IPS-18c (cell line): ENCODE data around the gene HTRA1.

ENCODE experiments used
- H3K4me3 ChIP-seq: 2 replicates; pipeline ENCODE4 v1.7.0; 2013; ENCODE audit warnings: low read depth, mild to moderate bottlenecking, low read length, moderate library complexity; ENCODE audit not compliant: insufficient read depth
- H3K9me3 ChIP-seq: one replicate; pipeline ENCODE4 v1.6.1; 2013; ENCODE audit warnings: mild to moderate bottlenecking, low read length, moderate library complexity; ENCODE audit not compliant: control insufficient read depth, insufficient read depth

The HTRA1 gene

DNA sequence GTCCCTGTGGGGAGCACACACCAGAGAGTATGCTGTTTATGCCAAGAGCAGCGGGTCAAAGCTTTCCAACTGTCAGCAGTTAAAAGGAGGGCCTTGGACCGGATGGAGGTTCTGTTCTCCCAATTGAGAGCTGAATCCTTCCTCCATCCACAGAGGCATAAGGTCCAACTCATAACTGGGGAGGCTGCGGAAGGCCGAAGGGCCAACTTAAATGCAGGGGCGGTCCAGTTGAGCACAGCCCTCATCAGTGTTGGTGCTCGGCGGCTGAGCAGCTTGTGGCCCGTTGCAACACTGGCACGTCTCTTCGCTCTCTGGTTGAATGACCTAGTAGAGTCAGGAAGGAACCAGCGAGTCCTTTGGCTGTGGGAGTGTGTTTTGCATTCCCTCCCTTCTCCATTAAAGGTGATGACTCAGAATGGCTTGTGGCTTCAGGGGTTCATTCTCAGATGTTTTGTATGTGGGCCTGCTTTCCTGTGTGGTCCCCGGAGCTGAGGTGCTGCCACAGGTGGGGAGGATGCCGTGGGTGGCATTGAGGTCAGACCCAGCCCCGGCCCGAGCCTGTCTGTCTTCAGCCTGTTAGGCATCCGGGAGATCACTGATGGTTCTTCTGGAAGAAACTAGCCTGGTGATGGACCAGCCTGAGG, 54.4 kb downstream of the HTRA1 start:
- no peaks in the 10 kb centered on the region for H3K9me3 ChIP-seq
- no peak overlapping the region for H3K4me3 ChIP-seq

- H3K9me3 ChIP-seq: no peaks in the 10 kb centered on the region
- H3K4me3 ChIP-seq: no peak overlapping the region
These were observed 55.4 kb downstream of the HTRA1 start for GRCh38 chr10:122516734-122517133.

DNA sequence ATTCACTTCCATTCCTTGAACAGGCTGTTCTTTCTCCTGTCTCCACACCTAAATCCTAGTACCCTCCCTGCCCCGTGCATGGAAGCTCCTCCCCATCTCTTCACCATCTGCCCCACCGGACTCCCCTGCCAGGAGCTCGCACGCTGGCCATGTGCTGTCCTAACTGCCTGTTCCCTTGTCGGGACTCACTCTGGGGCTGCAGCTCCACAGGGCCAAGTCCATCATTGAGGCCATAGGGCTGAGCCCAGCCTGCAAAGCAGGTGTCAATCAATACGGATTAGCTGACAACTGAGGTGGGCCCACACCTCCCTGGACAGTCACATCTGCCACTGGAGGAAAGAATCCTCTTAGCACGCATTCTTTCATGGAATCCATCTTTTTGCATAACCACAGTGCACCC, 57.8 kb downstream of the HTRA1 start:
- H3K4me3 ChIP-seq: no peak overlapping the region
- H3K9me3 ChIP-seq: no peaks in the 10 kb centered on the region

DNA sequence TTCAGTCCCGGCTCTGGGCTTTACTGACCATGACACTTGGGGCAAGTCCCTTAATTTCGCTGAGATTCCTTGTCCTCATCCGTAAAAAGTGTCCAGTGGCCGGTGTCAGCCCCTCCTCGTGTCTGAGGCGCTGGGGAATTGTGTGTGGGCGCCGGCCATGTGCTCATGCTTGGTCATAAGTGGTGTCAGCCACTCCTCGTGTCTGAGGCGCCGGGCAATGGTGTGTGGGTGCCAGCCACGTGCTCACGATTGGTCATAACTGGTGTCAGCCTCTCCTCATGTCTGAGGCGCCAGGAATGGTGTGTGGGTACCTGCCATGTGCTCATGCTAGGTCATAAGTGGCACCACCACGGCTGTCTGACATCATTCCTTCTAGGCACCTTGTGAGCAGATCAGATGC, 58.5 kb downstream of the HTRA1 start:
- H3K4me3 ChIP-seq: no peak overlapping the region
- no peaks in the 10 kb centered on the region for H3K9me3 ChIP-seq

DNA sequence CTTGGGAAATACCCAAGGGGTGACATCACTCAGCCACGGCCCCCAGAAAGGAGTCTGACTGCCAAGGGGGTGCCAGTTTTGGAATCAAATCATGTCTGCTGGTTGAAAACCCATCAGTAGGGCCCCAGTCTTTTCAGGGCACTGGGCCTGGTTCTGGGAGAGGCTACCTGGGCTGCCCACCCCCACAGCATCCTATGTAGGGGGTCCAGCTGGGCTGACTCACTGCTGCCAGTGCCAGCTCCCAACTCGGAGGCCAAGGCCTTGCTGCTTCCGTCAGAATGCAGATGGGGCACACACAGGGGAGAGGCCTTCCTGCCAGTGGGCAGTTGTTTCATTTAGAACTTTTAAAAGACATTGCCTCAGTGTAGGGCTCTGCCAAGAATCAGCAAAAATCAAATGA, 59.7 kb downstream of the HTRA1 start:
- H3K9me3 ChIP-seq: no peaks in the 10 kb centered on the region
- H3K4me3 ChIP-seq: no peak overlapping the region

DNA sequence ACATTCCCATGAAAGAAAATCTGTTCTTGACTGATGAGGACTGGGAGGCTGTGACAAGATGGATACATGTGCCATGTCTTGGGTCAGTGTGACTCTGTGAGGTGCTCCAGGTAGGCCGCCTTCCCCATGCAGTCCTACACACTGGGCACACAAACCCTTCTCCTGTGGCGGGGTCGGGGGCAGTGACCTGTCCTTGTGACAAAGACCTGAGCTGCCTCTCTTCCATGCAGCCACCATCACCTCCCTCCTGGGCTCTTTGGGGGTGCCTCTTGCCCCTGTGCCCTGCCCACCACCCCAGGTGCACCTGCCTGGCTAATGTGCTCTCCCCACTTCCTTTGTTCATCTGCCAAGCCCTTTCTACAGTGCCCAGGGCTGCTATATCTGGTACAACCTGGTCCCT, 63.5 kb downstream of the HTRA1 start:
- no peaks in the 10 kb centered on the region for H3K9me3 ChIP-seq
- H3K4me3 ChIP-seq: no peak overlapping the region

- Histone ChIP-seq H3K9me3 (no peaks in the 10 kb centered on the region), H3K4me3 (no peak overlapping the region)
These were observed 64.4 kb downstream of the HTRA1 start for GRCh38 chr10:122525788-122526187.

DNA sequence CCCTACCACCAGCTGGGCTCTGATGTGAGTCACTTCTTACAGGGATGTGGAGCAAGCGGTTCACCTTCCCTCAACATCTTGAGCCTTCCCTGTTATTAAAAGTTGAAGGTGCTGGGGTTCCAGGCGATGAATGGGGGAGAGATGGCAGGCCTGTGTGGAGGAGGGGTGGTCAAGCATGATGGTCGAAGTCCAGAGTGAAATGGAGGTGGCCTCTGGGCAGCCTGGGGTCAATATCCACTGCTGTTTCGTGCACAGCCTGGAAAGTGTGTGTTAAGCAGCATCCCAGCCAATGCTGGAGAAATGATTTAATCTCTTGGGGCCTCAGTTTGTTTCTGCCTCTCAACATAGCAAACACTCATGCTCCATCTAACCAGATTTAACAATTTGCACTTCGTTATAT, 65.5 kb downstream of the HTRA1 start:
- H3K9me3 ChIP-seq: no peaks in the 10 kb centered on the region
- H3K4me3 ChIP-seq: no peak overlapping the region

GRCh38 chr10:122530177-122530576, 68.8 kb downstream of the HTRA1 start:
- Histone ChIP-seq H3K4me3 (no peak overlapping the region), H3K9me3 (no peaks in the 10 kb centered on the region)

- Histone ChIP-seq H3K9me3 (no peaks in the 10 kb centered on the region), H3K4me3 (no peak overlapping the region; the same call in 1 of the 2 replicates)
These were observed 69.9 kb downstream of the HTRA1 start for GRCh38 chr10:122531261-122531660.

DNA sequence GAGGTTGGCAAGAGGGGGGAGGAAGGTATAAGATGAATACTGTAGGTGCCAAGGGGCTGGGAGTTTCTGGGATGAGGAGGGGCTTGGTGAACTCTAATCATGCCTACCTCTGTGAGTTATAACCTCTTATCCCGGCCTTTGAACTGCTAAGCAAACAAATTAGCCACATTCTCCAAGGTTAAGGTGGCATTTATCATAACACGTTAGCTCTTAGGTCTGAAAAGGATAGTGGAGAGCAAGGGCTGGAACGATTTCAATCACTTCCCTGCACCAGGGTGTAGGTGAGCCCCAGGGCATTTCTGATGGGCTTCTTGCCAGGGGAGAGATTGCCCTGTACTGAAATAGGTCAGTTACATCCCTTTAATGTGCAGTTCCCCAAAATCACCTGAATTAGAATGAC, 70.6 kb downstream of the HTRA1 start:
- no peak overlapping the region for H3K4me3 ChIP-seq
- no peaks in the 10 kb centered on the region for H3K9me3 ChIP-seq

GRCh38 chr10:122532601-122533296, 71.4 kb downstream of the HTRA1 start:
- no peak overlapping the region for H3K4me3 ChIP-seq
- H3K9me3 ChIP-seq: peaks cover 3% of the 10 kb centered on the region

GRCh38 chr10:122537545-122537944, 76.2 kb downstream of the HTRA1 start:
- H3K9me3 ChIP-seq: peaks cover 3% of the 10 kb centered on the region
- H3K4me3 ChIP-seq: no peak overlapping the region

DNA sequence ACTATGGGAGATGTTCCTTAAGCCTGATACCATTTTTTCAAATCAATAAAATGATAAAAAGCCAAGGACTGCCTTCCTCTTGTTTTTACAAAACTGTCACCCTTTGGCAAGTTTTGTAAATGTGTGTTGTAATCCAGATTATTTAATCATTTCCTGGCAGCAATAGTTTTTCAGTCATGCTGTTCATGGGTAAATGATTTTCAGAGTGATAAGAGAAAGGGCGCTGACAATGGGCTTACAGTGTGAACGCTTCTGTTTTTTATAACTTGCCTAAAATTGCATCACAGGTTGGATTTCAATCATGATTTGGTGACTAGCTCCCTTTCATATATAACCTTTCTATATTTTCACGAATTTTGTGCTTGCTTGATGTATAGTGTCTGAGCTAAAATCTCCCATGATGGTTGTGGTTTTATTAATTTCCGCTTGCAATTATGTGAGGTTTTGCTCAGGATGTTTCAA, 80.2 kb downstream of the HTRA1 start:
- H3K4me3 ChIP-seq: no peak overlapping the region
- peaks cover 3% of the 10 kb centered on the region for H3K9me3 ChIP-seq

DNA sequence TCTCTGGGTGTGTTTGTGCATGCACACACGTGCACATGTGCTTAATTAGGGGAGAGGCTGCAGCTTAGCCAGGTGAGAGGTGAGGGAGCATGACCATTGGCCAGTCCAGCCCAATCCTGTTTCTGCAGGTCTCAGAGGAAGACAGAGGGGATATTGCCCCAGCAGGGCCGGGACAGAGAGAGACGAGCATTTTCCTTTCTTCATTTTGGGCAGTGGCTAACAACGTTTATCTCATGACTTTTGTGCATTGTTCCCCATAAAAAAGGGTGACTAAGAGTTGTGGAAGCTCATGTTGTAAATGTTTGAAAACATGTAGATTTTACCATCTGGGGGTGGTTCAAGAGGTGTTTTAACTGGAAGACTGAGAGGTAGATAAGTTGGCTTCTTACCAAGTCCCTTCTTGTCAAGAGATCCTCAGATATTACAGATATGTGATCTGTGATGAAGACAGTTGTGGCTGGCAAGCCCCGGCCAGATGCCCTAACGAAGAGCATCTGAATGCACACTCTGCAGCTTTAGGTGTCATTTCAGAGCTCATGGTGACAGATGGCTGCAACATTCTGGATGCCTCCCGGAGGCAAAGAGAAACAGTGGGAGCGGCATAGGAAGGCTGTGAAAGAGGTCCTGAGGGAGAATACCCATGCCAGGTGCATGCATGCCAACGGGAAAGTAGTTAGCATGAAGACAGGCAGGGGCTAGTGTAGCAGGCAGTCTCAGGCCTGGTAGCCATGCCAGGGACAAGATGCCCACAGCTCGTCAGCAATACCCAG, 82.5 kb downstream of the HTRA1 start:
- Histone ChIP-seq H3K4me3 (no peak overlapping the region), H3K9me3 (no peaks in the 10 kb centered on the region)

GRCh38 chr10:122544493-122544892, 83.1 kb downstream of the HTRA1 start:
- H3K9me3 ChIP-seq: no peaks in the 10 kb centered on the region
- H3K4me3 ChIP-seq: no peak overlapping the region

DNA sequence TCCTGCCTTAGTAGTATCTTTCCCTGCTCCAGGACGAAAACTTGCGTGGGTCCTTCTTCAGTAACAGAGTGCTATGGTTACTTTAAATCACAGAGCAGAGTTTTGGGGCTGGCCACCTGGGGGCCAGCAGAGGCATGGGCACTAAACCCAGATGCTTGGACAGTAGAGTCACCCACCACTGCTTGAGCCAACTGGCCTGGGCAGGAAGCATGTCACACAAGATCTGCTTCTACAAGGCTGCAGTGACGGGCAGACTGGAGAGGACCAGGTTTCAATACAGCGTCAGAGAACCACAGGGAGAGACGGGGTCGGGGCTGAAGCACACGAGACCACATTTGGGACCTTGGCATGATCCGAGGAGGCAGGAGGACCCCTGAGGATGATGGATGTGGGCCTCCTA, 84.9 kb downstream of the HTRA1 start:
- no peaks in the 10 kb centered on the region for H3K9me3 ChIP-seq
- no peak overlapping the region for H3K4me3 ChIP-seq
